OCI-LY1 (cell line): Measurements from ENCODE around the gene C3orf22.

Source experiments
- H2AFZ ChIP-seq: fragments of 200-600 bp; sonication (generic), shearing (Covaris generic); 2 replicates; pipeline ENCODE4 v1.6.0; 2014; ENCODE audit warnings: antibody characterized with exemption, mild to moderate bottlenecking, low read length
- H3F3A ChIP-seq: fragments of 200-600 bp; sonication (generic), shearing (Covaris generic); 2 replicates; pipeline ENCODE4 v1.6.0; 2014; ENCODE audit warnings: mild to moderate bottlenecking, antibody characterized with exemption, low read length, moderate library complexity; ENCODE audit not compliant: insufficient read depth
- H3K27ac ChIP-seq: fragments of 200-600 bp; sonication (generic); 2 replicates; pipeline ENCODE4 v1.5.1; 2014; ENCODE audit warnings: low read length, mixed run types, mild to moderate bottlenecking, low read depth; ENCODE audit not compliant: poor library complexity, severe bottlenecking
- H3K27me3 ChIP-seq: fragments of 200-600 bp; sonication (generic); 2 replicates; pipeline ENCODE4 v1.6.0; 2014; ENCODE audit warnings: antibody characterized with exemption, mild to moderate bottlenecking, low read length, moderate library complexity; ENCODE audit not compliant: insufficient read depth
- H3K36me3 ChIP-seq: fragments of 200-600 bp; sonication (generic); 2 replicates; pipeline ENCODE4 v1.6.1; 2014; ENCODE audit warnings: mild to moderate bottlenecking, antibody characterized with exemption, low read length, moderate library complexity, mixed read lengths; ENCODE audit not compliant: insufficient read depth
- H3K4me1 ChIP-seq: fragments of 200-600 bp; sonication (generic); 2 replicates; pipeline ENCODE4 v1.5.1; 2014; ENCODE audit warnings: mild to moderate bottlenecking, low read length, moderate library complexity; ENCODE audit not compliant: insufficient read depth, severe bottlenecking
- H3K4me2 ChIP-seq: fragments of 200-600 bp; sonication (generic), shearing (Covaris generic); 2 replicates; pipeline ENCODE4 v1.6.1; 2014; ENCODE audit warnings: low read length
- H3K4me3 ChIP-seq: fragments of 200-600 bp; sonication (generic); 2 replicates; pipeline ENCODE4 v1.5.1; 2014; ENCODE audit warnings: low read length, low read depth, mild to moderate bottlenecking, mixed read lengths; ENCODE audit not compliant: poor library complexity, severe bottlenecking
- H3K79me2 ChIP-seq: fragments of 200-600 bp; shearing (Covaris generic); 2 replicates; pipeline ENCODE4 v1.6.1; 2016; ENCODE audit warnings: mixed run types, low read length, mixed read lengths; ENCODE audit not compliant: insufficient read depth
- H3K9ac ChIP-seq: fragments of 200-600 bp; sonication (generic), shearing (Covaris generic); 2 replicates; pipeline ENCODE4 v1.6.1; 2014; ENCODE audit warnings: mild to moderate bottlenecking, low read length, mixed read lengths
- H3K9me2 ChIP-seq: fragments of 200-600 bp; sonication (generic), shearing (Covaris generic); 2 replicates; pipeline ENCODE4 v1.6.1; 2014; ENCODE audit warnings: low read depth, mild to moderate bottlenecking, low read length, mixed read lengths
- H3K9me3 ChIP-seq: fragments of 200-600 bp; shearing (Covaris generic); 2 replicates; pipeline ENCODE4 v1.6.1; 2014; ENCODE audit warnings: low read length, mixed read lengths
- H4K20me1 ChIP-seq: fragments of 200-600 bp; sonication (generic), shearing (Covaris generic); 2 replicates; pipeline ENCODE4 v1.6.0; 2016; ENCODE audit warnings: mild to moderate bottlenecking, low read length; ENCODE audit not compliant: insufficient read depth
- EZH2 ChIP-seq: fragments of 200-600 bp; sonication (generic), shearing (Covaris generic); IDR thresholded peaks from 2 replicates; pipeline ENCODE4 v1.8.0; 2017; ENCODE audit warnings: borderline replicate concordance, mixed run types, mild to moderate bottlenecking, antibody characterized with exemption, low read length, moderate library complexity, mixed read lengths
- TF ChIP-seq, protein P1 (sequence below): fragments of 200-600 bp; sonication (generic), shearing (Covaris generic); IDR thresholded peaks from 2 replicates; pipeline ENCODE4 v1.5.1; 2017; ENCODE audit warnings: mild to moderate bottlenecking, antibody characterized with exemption, low read length, moderate library complexity, mixed read lengths

Gene C3orf22

DNA sequence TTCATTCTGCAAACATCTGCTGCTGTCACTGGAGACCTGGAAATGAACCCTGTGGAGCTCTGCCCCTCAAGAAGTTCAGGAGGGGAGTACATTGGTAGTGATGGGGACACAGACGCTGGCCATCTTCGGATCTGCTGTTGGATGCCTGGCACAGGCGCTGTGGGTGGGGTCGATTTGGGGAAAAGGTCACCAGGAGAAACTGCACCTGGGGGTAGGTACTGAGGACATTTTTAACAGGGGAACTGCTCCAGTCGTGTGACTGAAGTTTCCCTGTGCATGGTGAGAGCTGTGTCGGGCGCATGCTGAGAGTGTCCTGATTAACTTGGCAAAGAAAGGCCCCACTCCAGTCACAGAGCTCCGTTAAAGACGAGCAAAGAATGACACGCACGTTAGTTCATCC lies 44.6 kb downstream of the C3orf22 start:
- Histone ChIP-seq H3K4me3 (no peak overlapping the region), H3K4me1 (no peaks in the 10 kb centered on the region)
- TF ChIP-seq, protein P1, sequence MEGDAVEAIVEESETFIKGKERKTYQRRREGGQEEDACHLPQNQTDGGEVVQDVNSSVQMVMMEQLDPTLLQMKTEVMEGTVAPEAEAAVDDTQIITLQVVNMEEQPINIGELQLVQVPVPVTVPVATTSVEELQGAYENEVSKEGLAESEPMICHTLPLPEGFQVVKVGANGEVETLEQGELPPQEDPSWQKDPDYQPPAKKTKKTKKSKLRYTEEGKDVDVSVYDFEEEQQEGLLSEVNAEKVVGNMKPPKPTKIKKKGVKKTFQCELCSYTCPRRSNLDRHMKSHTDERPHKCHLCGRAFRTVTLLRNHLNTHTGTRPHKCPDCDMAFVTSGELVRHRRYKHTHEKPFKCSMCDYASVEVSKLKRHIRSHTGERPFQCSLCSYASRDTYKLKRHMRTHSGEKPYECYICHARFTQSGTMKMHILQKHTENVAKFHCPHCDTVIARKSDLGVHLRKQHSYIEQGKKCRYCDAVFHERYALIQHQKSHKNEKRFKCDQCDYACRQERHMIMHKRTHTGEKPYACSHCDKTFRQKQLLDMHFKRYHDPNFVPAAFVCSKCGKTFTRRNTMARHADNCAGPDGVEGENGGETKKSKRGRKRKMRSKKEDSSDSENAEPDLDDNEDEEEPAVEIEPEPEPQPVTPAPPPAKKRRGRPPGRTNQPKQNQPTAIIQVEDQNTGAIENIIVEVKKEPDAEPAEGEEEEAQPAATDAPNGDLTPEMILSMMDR: no peak
- no peak for TF ChIP-seq EZH2

GRCh38 chr3:126512916-126513650 lies 45.6 kb downstream of the C3orf22 start:
- H3K4me2 ChIP-seq: no peak overlapping the region
- no peak overlapping the region for H3K27ac ChIP-seq
- H3F3A ChIP-seq: no peaks in the 10 kb centered on the region
- H4K20me1 ChIP-seq: no peaks in the 10 kb centered on the region
- no peaks in the 10 kb centered on the region for H3K27me3 ChIP-seq
- H3K9ac ChIP-seq: no peak overlapping the region
- no peak overlapping the region for H2AFZ ChIP-seq
- H3K36me3 ChIP-seq: no peaks in the 10 kb centered on the region
- H3K79me2 ChIP-seq: no peaks in the 10 kb centered on the region
- H3K9me3 ChIP-seq: no peaks in the 10 kb centered on the region
- H3K4me1 ChIP-seq: no peaks in the 10 kb centered on the region
- TF ChIP-seq EZH2: no peak
- TF ChIP-seq, protein P1: no peak
- no peak overlapping the region for H3K4me3 ChIP-seq
- H3K9me2 ChIP-seq: no peaks in the 10 kb centered on the region

More for the DNA sequence above, 44.6 kb downstream of the C3orf22 start:
- Histone ChIP-seq H3K9me3 (no peaks in the 10 kb centered on the region), H3K36me3 (no peaks in the 10 kb centered on the region), H3K27me3 (no peaks in the 10 kb centered on the region), H3K4me2 (no peak overlapping the region), H3F3A (no peaks in the 10 kb centered on the region), H3K9ac (no peak overlapping the region), H4K20me1 (no peaks in the 10 kb centered on the region), H2AFZ (no peak overlapping the region), H3K9me2 (no peaks in the 10 kb centered on the region), H3K79me2 (no peaks in the 10 kb centered on the region), H3K27ac (no peak overlapping the region)

GRCh38 chr3:126512026-126512425 lies 46.7 kb downstream of the C3orf22 start:
- Histone ChIP-seq H3K4me2 (no peak overlapping the region), H3K4me3 (no peak overlapping the region), H3K79me2 (no peaks in the 10 kb centered on the region), H4K20me1 (no peaks in the 10 kb centered on the region), H3K9me3 (no peaks in the 10 kb centered on the region), H3K9me2 (no peaks in the 10 kb centered on the region), H3K9ac (no peak overlapping the region), H2AFZ (no peak overlapping the region), H3F3A (no peaks in the 10 kb centered on the region), H3K4me1 (no peaks in the 10 kb centered on the region), H3K27ac (no peak overlapping the region), H3K27me3 (peaks cover 2% of the 10 kb centered on the region; the same call in 1 of the 2 replicates), H3K36me3 (no peaks in the 10 kb centered on the region)
- TF ChIP-seq, protein P1: no peak
- TF ChIP-seq EZH2: no peak
